GM12865 (cell line): ENCODE data around the gene IL21R.

Experiments
- DNase-seq: peaks from one replicate; pipeline ENCODE4 v3.0.0; 2010; ENCODE audit warnings: low read depth
- H3K4me3 ChIP-seq: 2 replicates; pipeline ENCODE4 v1.5.1; 2011; ENCODE audit warnings: mild to moderate bottlenecking, low read depth, low read length, control low read depth
- TF ChIP-seq, protein P1 (sequence below): IDR thresholded peaks from 2 replicates; pipeline ENCODE4 v1.5.1; 2011; ENCODE audit warnings: low read length, control low read depth, low read depth, inconsistent platforms; ENCODE audit not compliant: insufficient read depth; ENCODE audit errors: missing control alignments

IL21R gene

GRCh38 chr16:27492588-27492979, 90.6 kb downstream of the IL21R start:
- H3K4me3 ChIP-seq = no peak overlapping the region
- no peak for DNase-seq

GRCh38 chr16:27495191-27495590, 93.2 kb downstream of the IL21R start:
- TF ChIP-seq, protein P1, sequence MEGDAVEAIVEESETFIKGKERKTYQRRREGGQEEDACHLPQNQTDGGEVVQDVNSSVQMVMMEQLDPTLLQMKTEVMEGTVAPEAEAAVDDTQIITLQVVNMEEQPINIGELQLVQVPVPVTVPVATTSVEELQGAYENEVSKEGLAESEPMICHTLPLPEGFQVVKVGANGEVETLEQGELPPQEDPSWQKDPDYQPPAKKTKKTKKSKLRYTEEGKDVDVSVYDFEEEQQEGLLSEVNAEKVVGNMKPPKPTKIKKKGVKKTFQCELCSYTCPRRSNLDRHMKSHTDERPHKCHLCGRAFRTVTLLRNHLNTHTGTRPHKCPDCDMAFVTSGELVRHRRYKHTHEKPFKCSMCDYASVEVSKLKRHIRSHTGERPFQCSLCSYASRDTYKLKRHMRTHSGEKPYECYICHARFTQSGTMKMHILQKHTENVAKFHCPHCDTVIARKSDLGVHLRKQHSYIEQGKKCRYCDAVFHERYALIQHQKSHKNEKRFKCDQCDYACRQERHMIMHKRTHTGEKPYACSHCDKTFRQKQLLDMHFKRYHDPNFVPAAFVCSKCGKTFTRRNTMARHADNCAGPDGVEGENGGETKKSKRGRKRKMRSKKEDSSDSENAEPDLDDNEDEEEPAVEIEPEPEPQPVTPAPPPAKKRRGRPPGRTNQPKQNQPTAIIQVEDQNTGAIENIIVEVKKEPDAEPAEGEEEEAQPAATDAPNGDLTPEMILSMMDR = no peak
- DNase-seq = no peak
- H3K4me3 ChIP-seq = no peak overlapping the region

More at GRCh38 chr16:27492588-27492979, 90.6 kb downstream of the IL21R start:
- TF ChIP-seq, protein P1 = no peak

GRCh38 chr16:27498031-27498825, 96.3 kb downstream of the IL21R start:
- TF ChIP-seq, protein P1 = no peak
- DNase-seq = peak; percentile 11
- no peak overlapping the region for H3K4me3 ChIP-seq

DNA sequence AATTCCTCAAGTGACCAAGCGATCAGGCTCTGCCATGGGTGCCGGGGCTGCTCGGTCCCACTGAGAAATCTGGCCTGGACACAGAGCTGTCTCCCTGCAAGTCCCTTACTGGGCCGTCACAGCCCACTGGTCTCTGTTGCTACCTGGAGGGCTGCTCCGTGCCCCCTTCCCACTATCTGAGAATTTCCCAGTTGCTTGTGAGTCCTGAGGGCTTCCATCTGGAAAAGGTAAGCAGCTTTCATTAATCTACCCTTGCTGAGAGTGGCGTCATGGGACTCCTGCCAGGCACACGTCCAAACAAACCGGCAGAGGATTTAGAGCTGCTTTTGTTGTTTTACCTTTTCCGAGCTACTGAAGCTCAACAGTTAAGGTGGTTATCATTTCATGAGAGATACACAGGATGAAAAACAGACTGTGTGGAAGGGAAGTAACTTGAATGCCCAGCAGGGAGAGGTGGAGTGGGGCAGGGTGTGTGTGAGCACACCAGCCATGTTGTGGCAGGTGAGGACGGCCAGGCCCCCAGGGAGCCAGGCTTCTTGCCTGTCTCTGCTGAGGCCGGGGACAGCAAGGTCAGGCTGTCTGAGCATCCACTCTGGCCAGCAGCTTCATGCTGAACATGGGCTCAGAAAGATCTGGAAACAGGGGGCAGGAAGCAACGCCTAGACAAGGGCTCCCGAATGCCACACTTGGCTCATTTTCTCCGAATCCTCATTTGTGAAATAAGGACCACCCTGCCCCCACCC, 97.1 kb downstream of the IL21R start:
- TF ChIP-seq, protein P1 = no peak
- H3K4me3 ChIP-seq = no peak overlapping the region
- no peak for DNase-seq

DNA sequence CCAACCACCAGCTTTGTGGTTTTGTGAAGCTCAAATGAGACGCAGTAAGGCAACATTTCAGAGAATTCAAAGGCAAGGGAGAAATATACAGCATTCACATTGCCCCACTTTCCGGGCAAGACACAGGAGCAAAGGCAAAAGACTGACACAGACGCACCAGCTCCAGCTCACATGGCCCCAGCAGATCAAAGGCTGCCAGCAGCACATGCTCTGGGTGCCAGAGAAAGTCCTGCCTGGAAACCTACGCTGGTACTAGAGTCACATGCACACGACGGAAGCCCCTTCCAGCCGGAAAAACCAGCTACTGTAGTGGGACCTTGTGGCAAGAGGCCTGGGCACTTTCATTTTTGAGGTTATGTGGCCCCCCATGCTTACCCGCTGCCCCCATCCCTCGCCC, 97.7 kb downstream of the IL21R start:
- TF ChIP-seq, protein P1 = no peak
- H3K4me3 ChIP-seq = no peak overlapping the region
- DNase-seq = no peak

DNA sequence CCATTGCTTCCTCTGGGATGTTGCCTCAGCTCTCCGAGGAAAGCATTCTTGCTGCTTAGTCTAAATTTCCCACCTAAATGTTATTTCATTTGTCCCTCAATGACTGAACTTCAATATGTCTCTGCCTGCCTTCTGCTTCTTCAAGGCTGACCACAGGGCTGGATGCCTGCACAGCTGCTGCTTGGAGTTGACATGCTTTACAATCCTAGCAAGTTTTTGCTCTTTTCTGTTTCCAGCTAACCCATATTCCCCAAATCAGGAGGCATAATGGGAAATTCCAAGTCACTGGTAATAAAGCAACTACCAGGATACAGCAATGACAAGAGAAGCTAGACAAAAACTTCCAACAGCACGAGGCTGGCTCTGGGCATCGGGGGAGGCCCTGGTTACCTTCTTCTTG, 98.8 kb downstream of the IL21R start:
- DNase-seq = no peak
- TF ChIP-seq, protein P1 = no peak
- H3K4me3 ChIP-seq = no peak overlapping the region
